ENCODE data around the gene ACVR1B.

Gene ACVR1B

GRCh38 chr12:52006726-52007157 lies 55.2 kb downstream of the ACVR1B start, which contains the start of gene TAMALIN:
TAMALIN (plus strand) TSS chr12:52006946; CDS start chr12:52007020, 74 bp downstream.
- no peak within 1 kb of the TSS for H3K27ac ChIP-seq
- TF ChIP-seq CTCF (conservative IDR thresholded peaks at IDR 0.05) = no peak

- H3K27ac ChIP-seq = no peak overlapping the region
- no peak for TF ChIP-seq CTCF (conservative IDR thresholded peaks at IDR 0.05)
These were observed 55.8 kb downstream of the ACVR1B start for GRCh38 chr12:52007158-52007921.

- no peak overlapping the region for H3K27ac ChIP-seq
- TF ChIP-seq CTCF (conservative IDR thresholded peaks at IDR 0.05) = no peak
These were observed 56.5 kb downstream of the ACVR1B start for GRCh38 chr12:52007982-52008510.

GRCh38 chr12:52009081-52009751 lies 57.7 kb downstream of the ACVR1B start:
- TF ChIP-seq CTCF (conservative IDR thresholded peaks at IDR 0.05) = no peak
- peak overlapping the region; percentile 62 for H3K27ac ChIP-seq

- TF ChIP-seq CTCF (conservative IDR thresholded peaks at IDR 0.05) = no peak
- H3K27ac ChIP-seq = peak overlapping the region; percentile 62
These were observed 58.7 kb downstream of the ACVR1B start for GRCh38 chr12:52010152-52010622.

GRCh38 chr12:52010692-52011601 lies 59.4 kb downstream of the ACVR1B start:
- no peak for TF ChIP-seq CTCF (conservative IDR thresholded peaks at IDR 0.05)
- H3K27ac ChIP-seq = peak overlapping the region; percentile 62
